ENCODE measurements around the gene MLLT6.

Gene MLLT6

DNA sequence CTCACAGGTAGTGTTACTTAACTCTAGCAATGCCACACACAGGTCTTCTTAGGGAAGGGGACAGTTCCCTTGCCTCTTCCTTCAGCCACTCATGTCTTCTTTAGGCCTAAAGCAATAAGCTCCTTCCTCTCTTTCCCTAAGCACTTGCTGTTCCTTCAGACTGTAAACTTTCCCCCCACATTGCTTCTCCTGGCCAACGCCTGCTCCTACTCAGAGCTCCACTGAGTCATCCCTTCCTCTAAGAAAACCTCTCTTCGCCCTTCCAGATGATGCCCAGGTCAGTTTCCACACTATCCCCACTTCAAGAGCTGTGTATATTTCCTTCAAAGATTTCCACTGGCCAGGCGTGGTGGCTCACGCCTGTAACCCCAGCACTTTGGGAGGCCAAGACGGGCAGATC, 17.8 kb upstream of the MLLT6 start:
- H3K4me1 ChIP-seq (ENCODE audit: control insufficient read depth, insufficient read depth, low read length), result no peaks in the 10 kb centered on the region
- no peaks in the 10 kb centered on the region for H3K27me3 ChIP-seq (ENCODE audit: control insufficient read depth, insufficient read depth, low read length)
- H3K4me3 ChIP-seq (ENCODE audit: low read length), result no peak overlapping the region
- H3K9ac ChIP-seq (ENCODE audit: low read length), result no peak overlapping the region
- no peaks in the 10 kb centered on the region for H3K36me3 ChIP-seq (ENCODE audit: control insufficient read depth, insufficient read depth, low read length)
- no peaks in the 10 kb centered on the region for H3K9me3 ChIP-seq (ENCODE audit: control insufficient read depth, low read length)

GRCh38 chr17:38690386-38690785, 14.7 kb upstream of the MLLT6 start:
- Histone ChIP-seq H3K4me1 (ENCODE audit: control insufficient read depth, insufficient read depth, low read length) (peaks cover 7% of the 10 kb centered on the region), H3K9me3 (ENCODE audit: control insufficient read depth, low read length) (no peaks in the 10 kb centered on the region), H3K4me3 (ENCODE audit: low read length) (no peak overlapping the region), H3K36me3 (ENCODE audit: control insufficient read depth, insufficient read depth, low read length) (no peaks in the 10 kb centered on the region), H3K9ac (ENCODE audit: low read length) (no peak overlapping the region), H3K27me3 (ENCODE audit: control insufficient read depth, insufficient read depth, low read length) (no peaks in the 10 kb centered on the region)

DNA sequence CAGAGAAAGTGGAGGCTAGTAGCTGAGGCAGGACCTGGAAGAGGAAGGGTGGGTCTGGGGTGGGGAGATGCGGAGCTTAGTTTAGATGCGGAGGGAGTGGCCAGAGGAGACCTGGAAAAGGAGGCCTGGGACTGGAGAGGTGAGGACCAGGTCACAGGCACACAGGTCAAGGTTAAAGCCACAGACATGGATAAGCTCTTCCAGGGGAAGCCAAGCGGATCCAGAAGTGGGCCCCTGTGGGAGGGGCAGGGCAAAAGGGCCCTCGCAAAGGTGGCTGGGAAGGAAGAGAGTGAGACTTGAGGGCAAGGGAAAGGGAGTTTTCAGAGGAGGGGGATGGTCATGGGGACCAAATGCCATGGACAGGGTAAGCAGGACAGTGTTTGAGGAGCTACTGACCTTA, 13.9 kb upstream of the MLLT6 start:
- no peak overlapping the region for H3K9ac ChIP-seq (ENCODE audit: low read length)
- no peaks in the 10 kb centered on the region for H3K9me3 ChIP-seq (ENCODE audit: control insufficient read depth, low read length)
- H3K4me3 ChIP-seq (ENCODE audit: low read length), result no peak overlapping the region
- no peaks in the 10 kb centered on the region for H3K27me3 ChIP-seq (ENCODE audit: control insufficient read depth, insufficient read depth, low read length)
- H3K36me3 ChIP-seq (ENCODE audit: control insufficient read depth, insufficient read depth, low read length), result no peaks in the 10 kb centered on the region
- H3K4me1 ChIP-seq (ENCODE audit: control insufficient read depth, insufficient read depth, low read length), result peaks cover 7% of the 10 kb centered on the region

- H3K9me3 ChIP-seq (ENCODE audit: control insufficient read depth, low read length), result no peaks in the 10 kb centered on the region
- no peak overlapping the region for H3K4me3 ChIP-seq (ENCODE audit: low read length)
- H3K36me3 ChIP-seq (ENCODE audit: control insufficient read depth, insufficient read depth, low read length), result no peaks in the 10 kb centered on the region
- H3K4me1 ChIP-seq (ENCODE audit: control insufficient read depth, insufficient read depth, low read length), result peaks cover 7% of the 10 kb centered on the region
- no peaks in the 10 kb centered on the region for H3K27me3 ChIP-seq (ENCODE audit: control insufficient read depth, insufficient read depth, low read length)
- no peak overlapping the region for H3K9ac ChIP-seq (ENCODE audit: low read length)
Observed at GRCh38 chr17:38693700-38694329, 11.3 kb upstream of the MLLT6 start.

DNA sequence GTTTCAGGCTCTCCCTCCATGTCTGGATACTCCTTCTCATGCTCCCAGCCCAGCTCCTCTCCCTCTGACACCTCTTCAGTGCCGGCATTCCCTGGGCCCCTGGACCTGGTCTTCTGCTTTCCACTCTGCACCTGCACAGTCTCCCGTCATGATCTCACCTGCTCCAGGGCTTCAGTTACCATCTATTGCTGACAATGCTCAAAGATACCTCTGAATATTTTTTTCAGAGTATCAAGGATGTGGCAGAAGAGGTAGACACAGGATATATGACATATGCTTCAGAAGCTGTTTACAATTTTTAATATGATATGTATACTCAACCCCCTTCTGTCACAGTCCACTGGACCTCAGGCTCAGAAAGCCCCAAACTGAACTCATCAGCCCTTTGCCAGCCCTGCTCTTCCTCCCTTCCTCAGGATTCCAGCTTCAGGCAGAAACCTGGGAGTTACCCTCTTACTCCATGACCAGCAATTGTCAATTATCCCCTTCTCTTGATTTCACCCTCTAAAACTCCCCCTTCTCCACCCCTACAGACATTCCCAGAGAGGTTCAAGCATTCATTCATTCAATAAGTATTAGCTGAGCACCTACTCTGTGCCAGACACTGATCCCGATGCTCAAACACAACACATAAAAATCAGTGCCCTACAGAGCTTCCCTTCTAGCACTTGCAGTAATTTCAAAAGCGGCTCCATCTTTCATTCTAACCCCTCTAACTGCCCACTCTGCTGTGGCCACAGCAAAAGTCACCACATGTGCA, 7.8 kb upstream of the MLLT6 start:
- Histone ChIP-seq H3K36me3 (ENCODE audit: control insufficient read depth, insufficient read depth, low read length) (no peaks in the 10 kb centered on the region), H3K9ac (ENCODE audit: low read length) (no peak overlapping the region), H3K9me3 (ENCODE audit: control insufficient read depth, low read length) (no peaks in the 10 kb centered on the region), H3K27me3 (ENCODE audit: control insufficient read depth, insufficient read depth, low read length) (no peaks in the 10 kb centered on the region), H3K4me1 (ENCODE audit: control insufficient read depth, insufficient read depth, low read length) (peaks cover 17% of the 10 kb centered on the region), H3K4me3 (ENCODE audit: low read length) (no peak overlapping the region)

GRCh38 chr17:38698760-38699159, 6.3 kb upstream of the MLLT6 start:
- no peak overlapping the region for H3K4me3 ChIP-seq (ENCODE audit: low read length)
- H3K4me1 ChIP-seq (ENCODE audit: control insufficient read depth, insufficient read depth, low read length), result peaks cover 16% of the 10 kb centered on the region

GRCh38 chr17:38701504-38702165, 3.4 kb upstream of the MLLT6 start:
- peak overlapping the region; percentile 57 for H3K4me3 ChIP-seq (ENCODE audit: low read length)
- no peaks in the 10 kb centered on the region for H3K9me3 ChIP-seq (ENCODE audit: control insufficient read depth, low read length)
- peak overlapping the region; percentile 93 for H3K9ac ChIP-seq (ENCODE audit: low read length)
- no peaks in the 10 kb centered on the region for H3K36me3 ChIP-seq (ENCODE audit: control insufficient read depth, insufficient read depth, low read length)
- no peaks in the 10 kb centered on the region for H3K27me3 ChIP-seq (ENCODE audit: control insufficient read depth, insufficient read depth, low read length)
- peaks cover 21% of the 10 kb centered on the region for H3K4me1 ChIP-seq (ENCODE audit: control insufficient read depth, insufficient read depth, low read length)

More at GRCh38 chr17:38698760-38699159, 6.3 kb upstream of the MLLT6 start:
- Histone ChIP-seq H3K36me3 (ENCODE audit: control insufficient read depth, insufficient read depth, low read length) (no peaks in the 10 kb centered on the region), H3K9ac (ENCODE audit: low read length) (no peak overlapping the region), H3K9me3 (ENCODE audit: control insufficient read depth, low read length) (no peaks in the 10 kb centered on the region), H3K27me3 (ENCODE audit: control insufficient read depth, insufficient read depth, low read length) (no peaks in the 10 kb centered on the region)

- Histone ChIP-seq H3K36me3 (ENCODE audit: control insufficient read depth, insufficient read depth, low read length) (no peaks in the 10 kb centered on the region), H3K4me1 (ENCODE audit: control insufficient read depth, insufficient read depth, low read length) (peaks cover 25% of the 10 kb centered on the region), H3K27me3 (ENCODE audit: control insufficient read depth, insufficient read depth, low read length) (no peaks in the 10 kb centered on the region), H3K9me3 (ENCODE audit: control insufficient read depth, low read length) (no peaks in the 10 kb centered on the region), H3K4me3 (ENCODE audit: low read length) (peak overlapping the region; percentile 85), H3K9ac (ENCODE audit: low read length) (peak overlapping the region; percentile 93)
Observed at GRCh38 chr17:38702166-38702915, 2.7 kb upstream of the MLLT6 start.

DNA sequence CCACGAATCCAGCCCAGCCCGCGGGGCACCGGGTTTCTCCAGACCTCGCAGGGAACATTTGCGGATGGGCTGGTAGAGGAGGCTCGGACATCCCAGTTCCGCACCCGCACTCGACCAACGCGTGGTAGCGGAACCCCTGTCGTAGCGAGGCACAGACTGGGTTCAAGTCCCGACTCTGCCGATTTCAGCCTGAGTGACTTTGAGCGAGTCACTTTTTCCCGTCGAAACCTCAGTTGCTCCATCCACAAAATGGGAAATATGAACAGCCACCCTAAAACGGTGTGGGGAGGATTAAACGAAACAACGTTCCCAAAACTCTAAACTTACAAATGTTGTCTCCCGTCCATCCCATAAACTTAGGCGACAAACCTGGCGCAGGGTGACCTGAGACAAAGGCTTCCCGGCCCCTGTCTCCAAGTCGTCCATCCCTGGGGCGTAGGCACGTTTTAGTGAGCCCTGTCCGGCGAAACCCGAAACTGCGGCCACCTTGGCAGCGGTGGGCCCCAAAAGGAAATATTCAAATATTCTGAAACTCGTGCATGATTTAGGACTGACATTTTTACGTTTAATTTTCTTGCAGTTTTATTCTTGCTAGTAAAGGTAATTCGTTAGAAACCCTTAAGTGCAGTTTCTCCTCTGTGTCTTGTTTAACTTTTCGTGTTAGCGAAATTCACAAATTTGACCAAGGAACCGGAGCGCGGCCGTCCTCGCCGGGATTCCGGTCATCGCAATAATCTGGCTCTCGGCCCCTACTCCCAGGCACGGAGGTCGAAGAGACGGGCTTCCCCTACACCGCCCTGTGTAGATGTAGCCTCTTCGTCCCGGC, 1.9 kb upstream of the MLLT6 start:
- Histone ChIP-seq H3K4me1 (ENCODE audit: control insufficient read depth, insufficient read depth, low read length) (peaks cover 29% of the 10 kb centered on the region), H3K4me3 (ENCODE audit: low read length) (peak overlapping the region; percentile 85), H3K9me3 (ENCODE audit: control insufficient read depth, low read length) (no peaks in the 10 kb centered on the region), H3K9ac (ENCODE audit: low read length) (peak overlapping the region; percentile 90), H3K27me3 (ENCODE audit: control insufficient read depth, insufficient read depth, low read length) (no peaks in the 10 kb centered on the region), H3K36me3 (ENCODE audit: control insufficient read depth, insufficient read depth, low read length) (no peaks in the 10 kb centered on the region)

GRCh38 chr17:38703742-38704605, 1.1 kb upstream of the MLLT6 start:
- no peaks in the 10 kb centered on the region for H3K27me3 ChIP-seq (ENCODE audit: control insufficient read depth, insufficient read depth, low read length)
- H3K4me1 ChIP-seq (ENCODE audit: control insufficient read depth, insufficient read depth, low read length), result peaks cover 31% of the 10 kb centered on the region
- no peaks in the 10 kb centered on the region for H3K9me3 ChIP-seq (ENCODE audit: control insufficient read depth, low read length)
- H3K36me3 ChIP-seq (ENCODE audit: control insufficient read depth, insufficient read depth, low read length), result no peaks in the 10 kb centered on the region
- H3K9ac ChIP-seq (ENCODE audit: low read length), result peak overlapping the region; percentile 90
- peak overlapping the region; percentile 85 for H3K4me3 ChIP-seq (ENCODE audit: low read length)

DNA sequence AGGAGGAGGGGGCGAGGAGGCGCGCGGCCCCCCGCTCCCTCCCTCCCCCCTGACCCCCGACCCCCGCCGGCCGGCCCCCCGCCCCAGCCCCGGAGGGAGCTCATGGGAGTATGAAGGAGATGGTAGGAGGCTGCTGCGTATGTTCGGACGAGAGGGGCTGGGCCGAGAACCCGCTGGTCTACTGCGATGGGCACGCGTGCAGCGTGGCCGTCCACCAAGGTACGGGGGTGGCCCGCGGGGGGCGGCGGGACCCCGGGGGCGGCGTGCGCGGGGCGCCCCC, 390 bp downstream of the MLLT6 start:
- H3K27me3 ChIP-seq (ENCODE audit: control insufficient read depth, insufficient read depth, low read length), result no peaks in the 10 kb centered on the region
- peaks cover 31% of the 10 kb centered on the region for H3K4me1 ChIP-seq (ENCODE audit: control insufficient read depth, insufficient read depth, low read length)
- no peaks in the 10 kb centered on the region for H3K9me3 ChIP-seq (ENCODE audit: control insufficient read depth, low read length)
- no peak overlapping the region for H3K4me3 ChIP-seq (ENCODE audit: low read length)
- H3K9ac ChIP-seq (ENCODE audit: low read length), result peak overlapping the region; percentile 59
- H3K36me3 ChIP-seq (ENCODE audit: control insufficient read depth, insufficient read depth, low read length), result peaks cover 4% of the 10 kb centered on the region
